Anterior cingulate cortex (tissue), 58 donors: Measurements from ENCODE around the gene FKBP3.
"Not testable (repeated sequence)": the region's sequence is repeated elsewhere in the genome, so short reads cannot be mapped to it uniquely, and the experiment has no call there.

Experiments used
- DNase-seq, 58 donors: peaks; one replicate each; lab custom pipeline; 2025; lab: John Stamatoyannopoulos, UW

Gene FKBP3

GRCh38 chr14:45118594-45118993 is 15.7 kb downstream of the FKBP3 start:
- DNase-seq: no peak

GRCh38 chr14:45114327-45114726 is 20.0 kb downstream of the FKBP3 start:
- DNase-seq: no peak

GRCh38 chr14:45112896-45113781 is 21.1 kb downstream of the FKBP3 start:
- DNase-seq: no peak

- DNase-seq: no peak
Observed at GRCh38 chr14:45104561-45104960, 29.7 kb downstream of the FKBP3 start.

- no peak for DNase-seq
Observed at GRCh38 chr14:45103806-45104205, 30.5 kb downstream of the FKBP3 start.

- no peak for DNase-seq
Observed at GRCh38 chr14:45096218-45096617, 38.1 kb downstream of the FKBP3 start.

GRCh38 chr14:45095143-45095542 is 39.1 kb downstream of the FKBP3 start:
- DNase-seq: no peak

- DNase-seq: no peak
Observed at GRCh38 chr14:45094275-45094674, 40.0 kb downstream of the FKBP3 start.

GRCh38 chr14:45091710-45092109 is 42.6 kb downstream of the FKBP3 start:
- no peak for DNase-seq

GRCh38 chr14:45089813-45090212 is 44.5 kb downstream of the FKBP3 start:
- no peak for DNase-seq

- DNase-seq: no peak
Observed at GRCh38 chr14:45084946-45085346, 49.3 kb downstream of the FKBP3 start.

- DNase-seq: peak; percentile 44 to 95 (median 90)
Observed at GRCh38 chr14:45083976-45084722, 50.1 kb downstream of the FKBP3 start, which contains the start of gene PRPF39. PRPF39 (plus strand) TSS chr14:45084116; CDS start chr14:45095240, 11,124 bp downstream.

GRCh38 chr14:45083617-45083975 is 50.7 kb downstream of the FKBP3 start:
- no peak for DNase-seq

GRCh38 chr14:45082420-45082819 is 51.9 kb downstream of the FKBP3 start:
- no peak for DNase-seq

- DNase-seq: not testable (repeated sequence)
Observed at GRCh38 chr14:45081096-45081495, 53.2 kb downstream of the FKBP3 start.

GRCh38 chr14:45080416-45080968 is 53.8 kb downstream of the FKBP3 start:
- DNase-seq: not testable (repeated sequence)

GRCh38 chr14:45078323-45078722 is 56.0 kb downstream of the FKBP3 start:
- no peak for DNase-seq

- no peak for DNase-seq
Observed at GRCh38 chr14:45073231-45073879, 60.9 kb downstream of the FKBP3 start.

- no peak for DNase-seq
Observed at GRCh38 chr14:45072126-45072525, 62.2 kb downstream of the FKBP3 start.

GRCh38 chr14:45070215-45070614 is 64.1 kb downstream of the FKBP3 start:
- DNase-seq: no peak

- DNase-seq: no peak
Observed at GRCh38 chr14:45068396-45068795, 65.9 kb downstream of the FKBP3 start.
